Measurements from ENCODE around the gene KIF13A.

GRCh38 chr6:17858584-17858983 lies 128.9 kb downstream of the KIF13A start:
- TF ChIP-seq, protein P1, sequence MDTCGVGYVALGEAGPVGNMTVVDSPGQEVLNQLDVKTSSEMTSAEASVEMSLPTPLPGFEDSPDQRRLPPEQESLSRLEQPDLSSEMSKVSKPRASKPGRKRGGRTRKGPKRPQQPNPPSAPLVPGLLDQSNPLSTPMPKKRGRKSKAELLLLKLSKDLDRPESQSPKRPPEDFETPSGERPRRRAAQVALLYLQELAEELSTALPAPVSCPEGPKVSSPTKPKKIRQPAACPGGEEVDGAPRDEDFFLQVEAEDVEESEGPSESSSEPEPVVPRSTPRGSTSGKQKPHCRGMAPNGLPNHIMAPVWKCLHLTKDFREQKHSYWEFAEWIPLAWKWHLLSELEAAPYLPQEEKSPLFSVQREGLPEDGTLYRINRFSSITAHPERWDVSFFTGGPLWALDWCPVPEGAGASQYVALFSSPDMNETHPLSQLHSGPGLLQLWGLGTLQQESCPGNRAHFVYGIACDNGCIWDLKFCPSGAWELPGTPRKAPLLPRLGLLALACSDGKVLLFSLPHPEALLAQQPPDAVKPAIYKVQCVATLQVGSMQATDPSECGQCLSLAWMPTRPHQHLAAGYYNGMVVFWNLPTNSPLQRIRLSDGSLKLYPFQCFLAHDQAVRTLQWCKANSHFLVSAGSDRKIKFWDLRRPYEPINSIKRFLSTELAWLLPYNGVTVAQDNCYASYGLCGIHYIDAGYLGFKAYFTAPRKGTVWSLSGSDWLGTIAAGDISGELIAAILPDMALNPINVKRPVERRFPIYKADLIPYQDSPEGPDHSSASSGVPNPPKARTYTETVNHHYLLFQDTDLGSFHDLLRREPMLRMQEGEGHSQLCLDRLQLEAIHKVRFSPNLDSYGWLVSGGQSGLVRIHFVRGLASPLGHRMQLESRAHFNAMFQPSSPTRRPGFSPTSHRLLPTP (IDR thresholded peaks at IDR 0.05; ENCODE audit: borderline replicate concordance, extremely low read depth, insufficient read length), result no peak
- TF ChIP-seq ZNF778 (CRISPR knock-in tag; IDR thresholded peaks at IDR 0.05) (no peak), EP300 (IDR thresholded peaks at IDR 0.05; ENCODE audit: low read length) (no peak), CTCF (IDR thresholded peaks at IDR 0.05 in 2 of 3, conservative IDR thresholded peaks at IDR 0.05 in 1 of 3; ENCODE audit: insufficient read depth in 2 of 3, low read depth in 1 of 3, low read length in 3 of 3) (no peak), POLR2AphosphoS2 (IDR thresholded peaks at IDR 0.05; ENCODE audit: low read length) (no peak)
- TF ChIP-seq, protein P2, sequence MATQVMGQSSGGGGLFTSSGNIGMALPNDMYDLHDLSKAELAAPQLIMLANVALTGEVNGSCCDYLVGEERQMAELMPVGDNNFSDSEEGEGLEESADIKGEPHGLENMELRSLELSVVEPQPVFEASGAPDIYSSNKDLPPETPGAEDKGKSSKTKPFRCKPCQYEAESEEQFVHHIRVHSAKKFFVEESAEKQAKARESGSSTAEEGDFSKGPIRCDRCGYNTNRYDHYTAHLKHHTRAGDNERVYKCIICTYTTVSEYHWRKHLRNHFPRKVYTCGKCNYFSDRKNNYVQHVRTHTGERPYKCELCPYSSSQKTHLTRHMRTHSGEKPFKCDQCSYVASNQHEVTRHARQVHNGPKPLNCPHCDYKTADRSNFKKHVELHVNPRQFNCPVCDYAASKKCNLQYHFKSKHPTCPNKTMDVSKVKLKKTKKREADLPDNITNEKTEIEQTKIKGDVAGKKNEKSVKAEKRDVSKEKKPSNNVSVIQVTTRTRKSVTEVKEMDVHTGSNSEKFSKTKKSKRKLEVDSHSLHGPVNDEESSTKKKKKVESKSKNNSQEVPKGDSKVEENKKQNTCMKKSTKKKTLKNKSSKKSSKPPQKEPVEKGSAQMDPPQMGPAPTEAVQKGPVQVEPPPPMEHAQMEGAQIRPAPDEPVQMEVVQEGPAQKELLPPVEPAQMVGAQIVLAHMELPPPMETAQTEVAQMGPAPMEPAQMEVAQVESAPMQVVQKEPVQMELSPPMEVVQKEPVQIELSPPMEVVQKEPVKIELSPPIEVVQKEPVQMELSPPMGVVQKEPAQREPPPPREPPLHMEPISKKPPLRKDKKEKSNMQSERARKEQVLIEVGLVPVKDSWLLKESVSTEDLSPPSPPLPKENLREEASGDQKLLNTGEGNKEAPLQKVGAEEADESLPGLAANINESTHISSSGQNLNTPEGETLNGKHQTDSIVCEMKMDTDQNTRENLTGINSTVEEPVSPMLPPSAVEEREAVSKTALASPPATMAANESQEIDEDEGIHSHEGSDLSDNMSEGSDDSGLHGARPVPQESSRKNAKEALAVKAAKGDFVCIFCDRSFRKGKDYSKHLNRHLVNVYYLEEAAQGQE (IDR thresholded peaks at IDR 0.05; ENCODE audit: borderline replicate concordance), result no peak
- TF ChIP-seq, protein P2 (CRISPR knock-in tag; IDR thresholded peaks at IDR 0.05; ENCODE audit: low read depth), result no peak
